Frontal cortex (tissue), 4 donors: Measurements from ENCODE around the gene PLA2R1. TPM values are rescaled to one million over a fixed set of nuclear protein-coding genes. Genes with fewer than 3 reads are reported as not detected.

ENCODE experiments used
- DNase-seq, 2 donors: peaks; one replicate each; pipeline ENCODE4 v3.0.0; 2012; ENCODE audit warnings: low spot score in 2 of 2
- FAIRE-seq: peaks from 2 replicates; lab custom pipeline; 2012; peaks lifted over from hg19 to GRCh38; lab: Jason Lieb, UNC
- total RNA-seq: library from RNA; depleted of rRNA; stranded (reverse); fragments of >200 nt; gene quantifications from one replicate; pipeline ENCODE4 v1.2.3, GENCODE V29; 2014
- donor health status: control.
- donor health status: control.
- donor health status: control.

Gene PLA2R1
- total RNA-seq, 1 donor from 2014 or later: 1.6 TPM

- peak; percentile 33 to 41 for DNase-seq
- no peak for FAIRE-seq
Observed at GRCh38 chr2:159904127-159904958, 158.1 kb downstream of the PLA2R1 start, which contains the start of gene LY75. TSS of gene LY75 (minus strand) at chr2:159904756.

GRCh38 chr2:159903443-159904126, 158.8 kb downstream of the PLA2R1 start:
- DNase-seq: peak; percentile 12 to 15
- FAIRE-seq: no peak

DNA sequence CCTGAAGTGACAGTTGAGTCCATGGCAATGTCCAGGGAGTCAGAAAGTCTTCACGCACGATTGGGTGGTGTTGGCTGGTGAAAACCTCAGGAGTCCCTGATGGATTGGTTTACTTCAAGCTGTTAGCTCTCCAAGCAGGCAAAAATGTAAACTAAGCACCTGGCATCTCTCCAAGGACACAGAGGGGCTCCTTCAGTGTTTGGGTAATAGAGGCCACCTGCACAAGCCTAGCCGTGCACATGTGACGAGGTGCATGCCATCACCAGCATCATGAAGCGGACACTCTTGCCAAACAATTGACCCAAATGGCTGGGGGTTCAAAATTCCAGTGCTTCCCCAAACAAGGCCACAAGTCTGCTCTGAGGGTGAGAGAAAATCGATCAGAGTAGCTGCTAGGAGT, 159.7 kb downstream of the PLA2R1 start:
- FAIRE-seq (no peak), DNase-seq (no peak)

GRCh38 chr2:159900343-159900742, 162.1 kb downstream of the PLA2R1 start:
- DNase-seq: no peak
- FAIRE-seq: no peak

- no peak for DNase-seq
- no peak for FAIRE-seq
Observed at GRCh38 chr2:159898441-159898840, 164.0 kb downstream of the PLA2R1 start.

- DNase-seq: no peak
- FAIRE-seq: no peak
Observed at GRCh38 chr2:159897720-159898119, 164.7 kb downstream of the PLA2R1 start.

DNA sequence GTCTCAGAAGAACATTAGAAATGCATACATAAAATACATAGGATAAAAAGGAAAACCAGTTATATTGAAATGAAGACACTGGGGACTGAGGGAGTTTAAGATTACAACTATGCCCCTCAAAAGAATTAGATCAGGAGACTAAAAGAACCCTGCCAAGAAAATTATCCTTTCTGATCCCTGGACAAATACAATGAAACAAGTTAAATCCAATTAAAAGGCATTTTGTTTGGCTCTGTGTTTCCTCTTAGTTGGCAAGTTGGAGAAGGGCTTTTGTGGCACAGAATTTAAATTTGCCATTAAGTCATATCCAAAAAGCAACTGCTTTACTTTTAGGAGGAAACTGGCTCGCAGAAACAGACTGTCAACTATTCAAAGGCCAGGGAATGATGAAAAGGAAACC, 165.3 kb downstream of the PLA2R1 start:
- FAIRE-seq (no peak), DNase-seq (no peak)

- DNase-seq: no peak
- no peak for FAIRE-seq
Observed at GRCh38 chr2:159895258-159896065, 167.0 kb downstream of the PLA2R1 start.

DNA sequence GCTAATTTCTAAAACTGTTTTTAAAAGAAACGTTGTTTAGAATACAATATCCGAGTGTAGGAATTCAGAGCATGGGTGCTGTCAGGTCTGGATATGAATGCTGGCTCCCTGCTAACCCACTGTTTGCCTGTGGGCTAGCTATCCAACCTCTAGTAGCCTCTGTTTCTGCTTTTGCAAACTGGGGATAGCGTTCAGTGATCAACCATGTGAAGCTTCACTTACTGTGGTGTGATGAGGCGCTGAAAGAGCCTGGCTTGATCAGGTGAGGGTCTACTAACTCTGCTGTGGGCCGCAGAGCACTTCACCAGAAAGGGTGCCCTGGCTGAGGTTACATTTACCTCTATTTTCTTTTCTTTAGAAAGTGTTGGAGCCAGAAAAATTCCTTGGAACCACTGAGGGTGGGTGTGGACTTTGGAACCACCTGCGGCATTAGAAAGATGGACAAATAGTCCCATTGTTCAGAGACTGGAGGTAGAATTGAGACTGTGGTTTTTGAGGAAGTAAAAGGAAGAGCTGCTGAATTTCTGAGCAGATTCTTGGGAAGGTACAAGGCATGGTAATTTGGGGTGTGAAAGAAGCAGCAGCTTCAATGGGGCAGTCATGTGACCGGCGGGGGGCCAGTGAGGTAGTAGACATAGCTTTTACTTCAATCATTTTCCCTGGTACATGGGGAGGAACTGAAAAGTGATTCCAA, 168.1 kb downstream of the PLA2R1 start:
- DNase-seq: no peak
- no peak for FAIRE-seq

GRCh38 chr2:159892990-159893810, 169.2 kb downstream of the PLA2R1 start:
- DNase-seq: no peak
- no peak for FAIRE-seq

DNA sequence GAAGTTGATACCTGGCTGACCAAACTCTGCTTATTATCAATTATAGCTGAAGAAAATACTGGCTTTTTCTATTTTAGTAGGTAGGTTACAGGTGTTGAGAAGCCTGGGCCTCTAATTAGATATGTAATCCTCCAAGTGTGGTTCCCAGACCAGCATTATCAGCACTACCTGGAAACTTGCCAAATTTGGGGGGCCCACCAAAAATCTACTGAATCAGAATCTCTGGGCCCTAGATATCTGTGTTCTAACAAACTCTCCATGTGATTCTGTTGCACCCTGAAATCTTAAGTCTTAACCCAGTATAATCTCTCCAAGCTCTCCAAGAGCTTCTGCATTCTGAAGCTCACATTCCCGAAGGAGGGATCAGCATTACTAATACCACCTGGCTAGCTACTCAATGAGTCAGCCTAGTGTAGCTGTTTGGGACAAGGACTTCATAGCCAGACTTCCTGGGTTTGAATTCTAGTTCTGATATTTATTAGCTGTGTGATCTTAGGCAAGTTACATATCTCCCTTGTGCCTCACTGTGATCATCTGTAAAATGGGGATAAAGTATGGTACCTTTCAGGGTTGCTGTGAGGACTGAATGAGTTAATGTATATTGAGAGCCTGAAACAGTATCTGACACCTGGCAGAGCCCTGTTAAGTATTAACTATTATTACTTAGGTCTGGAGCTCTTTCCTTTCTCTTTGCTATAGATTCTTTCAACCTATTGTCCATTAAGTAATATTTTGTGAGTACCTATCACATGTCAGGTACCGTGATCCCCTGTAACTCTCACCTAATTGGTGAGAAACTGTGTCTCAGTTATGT, 170.3 kb downstream of the PLA2R1 start:
- DNase-seq (no peak), FAIRE-seq (no peak)

DNA sequence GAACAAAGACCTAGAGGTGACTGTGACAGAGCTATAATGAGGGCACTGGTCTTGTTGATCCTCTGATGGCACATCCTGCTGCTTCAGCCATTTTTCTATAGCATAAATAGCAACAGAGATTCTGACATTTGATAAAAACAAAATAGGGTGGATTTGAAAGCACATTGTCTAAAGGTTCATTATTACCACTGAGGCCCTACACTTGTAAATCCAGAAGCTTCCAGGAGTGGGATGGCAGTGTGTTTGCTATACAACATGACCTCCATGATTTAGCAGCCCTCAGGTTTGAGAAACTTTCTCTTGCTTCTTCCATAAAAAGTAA, 171.2 kb downstream of the PLA2R1 start:
- DNase-seq: no peak
- FAIRE-seq: no peak

GRCh38 chr2:159890551-159891266, 171.7 kb downstream of the PLA2R1 start:
- FAIRE-seq (no peak), DNase-seq (no peak)

- DNase-seq (no peak), FAIRE-seq (no peak)
Observed at GRCh38 chr2:159882130-159882745, 180.2 kb downstream of the PLA2R1 start.
